ENCODE data around the gene PARD6A.

- TF ChIP-seq, protein P1, sequence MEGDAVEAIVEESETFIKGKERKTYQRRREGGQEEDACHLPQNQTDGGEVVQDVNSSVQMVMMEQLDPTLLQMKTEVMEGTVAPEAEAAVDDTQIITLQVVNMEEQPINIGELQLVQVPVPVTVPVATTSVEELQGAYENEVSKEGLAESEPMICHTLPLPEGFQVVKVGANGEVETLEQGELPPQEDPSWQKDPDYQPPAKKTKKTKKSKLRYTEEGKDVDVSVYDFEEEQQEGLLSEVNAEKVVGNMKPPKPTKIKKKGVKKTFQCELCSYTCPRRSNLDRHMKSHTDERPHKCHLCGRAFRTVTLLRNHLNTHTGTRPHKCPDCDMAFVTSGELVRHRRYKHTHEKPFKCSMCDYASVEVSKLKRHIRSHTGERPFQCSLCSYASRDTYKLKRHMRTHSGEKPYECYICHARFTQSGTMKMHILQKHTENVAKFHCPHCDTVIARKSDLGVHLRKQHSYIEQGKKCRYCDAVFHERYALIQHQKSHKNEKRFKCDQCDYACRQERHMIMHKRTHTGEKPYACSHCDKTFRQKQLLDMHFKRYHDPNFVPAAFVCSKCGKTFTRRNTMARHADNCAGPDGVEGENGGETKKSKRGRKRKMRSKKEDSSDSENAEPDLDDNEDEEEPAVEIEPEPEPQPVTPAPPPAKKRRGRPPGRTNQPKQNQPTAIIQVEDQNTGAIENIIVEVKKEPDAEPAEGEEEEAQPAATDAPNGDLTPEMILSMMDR (conservative IDR thresholded peaks at IDR 0.05; ENCODE audit: low read length) = no peak
- no peak for TF ChIP-seq EZH2phosphoT487 (IDR thresholded peaks at IDR 0.05; ENCODE audit: borderline replicate concordance)
Observed at GRCh38 chr16:67647111-67647651, 13.6 kb upstream of the PARD6A start.

Data from Loucy (cell line).